Breast epithelium (tissue), 4 donors: Measurements from ENCODE around the gene SMCO4. TPM values are rescaled to one million over a fixed set of nuclear protein-coding genes. Genes with fewer than 3 reads are reported as not detected.

Experiments used
- DNase-seq, 2 donors: peaks; one replicate each; pipeline ENCODE4 v3.0.0-alpha.2; 2019; ENCODE audit warnings: low spot score in 2 of 2
- H3K27ac ChIP-seq, 2 donors: fragments of 200-600 bp; sonication (generic) in 1 of 2; one replicate each; pipeline ENCODE4 v1.5.1; 2016 to 2019; ENCODE audit warnings: mild to moderate bottlenecking in 1 of 2
- H3K27me3 ChIP-seq, 2 donors: fragments of 200-600 bp; sonication (generic) in 1 of 2; one replicate each; pipeline versions ENCODE4 v1.5.1 to v1.6.0; 2017 to 2019; ENCODE audit warnings: control low read depth in 1 of 2, mild to moderate bottlenecking in 1 of 2
- H3K36me3 ChIP-seq: fragments of 200-600 bp; one replicate; pipeline ENCODE4 v1.5.1; 2019
- H3K4me1 ChIP-seq, 2 donors: fragments of 200-600 bp; sonication (generic); one replicate each; pipeline ENCODE4 v1.5.1; 2016 to 2019; ENCODE audit warnings: control low read depth in 1 of 2
- H3K4me3 ChIP-seq, 3 donors: fragments of 200-600 bp; sonication (generic); 1 replicate in 2 of 3; 2 replicates in 1 of 3; pipeline ENCODE4 v1.5.1; 2016 to 2019; ENCODE audit warnings: mild to moderate bottlenecking in 3 of 3, moderate library complexity in 2 of 3
- H3K9me3 ChIP-seq, 2 donors: fragments of 200-600 bp; sonication (generic) in 1 of 2; one replicate each; pipeline ENCODE4 v1.5.1; 2016 to 2019; ENCODE audit warnings: control low read depth in 1 of 2
- POLR2A ChIP-seq: fragments of 450-650 bp; IDR thresholded peaks from one replicate; pipeline ENCODE4 v1.6.1; 2016; ENCODE audit warnings: antibody characterized with exemption, mild to moderate bottlenecking, moderate library complexity
- POLR2AphosphoS5 ChIP-seq, 3 donors: sonication (generic); formaldehyde crosslinking; IDR thresholded peaks; one replicate each; pipeline ENCODE4 v1.6.1; 2017; ENCODE audit warnings: antibody characterized with exemption in 3 of 3
- intact Hi-C: fragments of 100-400 bp; cut with DNase I; formaldehyde crosslinking; loops from one replicate; pipeline ENCODE4 v1.15.1; 2023; ENCODE audit warnings: low total_unique reads
- total RNA-seq, 3 donors: library from RNA; depleted of rRNA; stranded (reverse); fragments of >200 nt; gene quantifications; one replicate each; pipeline ENCODE4 v1.1.0, GENCODE V29; 2016
- TF ChIP-seq, protein P1 (sequence below), 3 donors: fragments of 450-650 bp; IDR thresholded peaks; one replicate each; pipeline ENCODE4 v1.5.1; 2016 to 2017; ENCODE audit warnings: antibody characterized with exemption in 3 of 3, mild to moderate bottlenecking in 3 of 3, moderate library complexity in 3 of 3

SMCO4 gene
- total RNA-seq, 3 donors from 2014 or later, result 13.4 to 64.4 (median 21.0) TPM

DNA sequence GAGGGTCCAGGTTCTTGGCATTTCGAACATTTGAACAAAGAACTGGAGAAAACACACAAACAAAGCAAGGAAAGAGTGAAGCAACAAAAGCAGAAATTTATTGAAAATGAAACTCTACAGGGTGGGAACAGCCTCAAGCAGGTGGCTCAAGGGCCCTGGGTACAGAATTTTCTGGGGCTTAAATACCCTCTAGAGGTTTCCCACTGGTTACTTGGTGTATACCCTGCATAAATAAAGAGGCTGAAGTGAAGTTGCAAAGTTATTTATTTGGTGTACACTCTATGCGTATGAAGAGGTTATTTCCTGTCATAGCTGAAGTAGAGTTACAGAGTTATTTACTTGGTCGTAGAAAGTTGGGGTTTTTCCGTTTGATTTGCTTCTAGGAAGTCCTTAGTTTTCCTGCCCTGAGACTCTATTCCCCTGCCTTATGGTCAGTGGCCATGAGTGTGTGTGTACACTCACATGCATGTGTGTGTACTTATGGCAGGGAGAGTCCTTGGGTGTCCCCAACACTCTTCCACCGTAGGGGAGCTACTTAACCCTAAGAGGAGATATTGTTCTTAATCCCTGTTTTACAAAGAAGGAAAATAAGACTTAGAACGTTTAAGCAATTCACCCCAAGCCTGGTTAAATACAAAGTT, 5.6 kb upstream of the SMCO4 start:
- no peaks in the 10 kb centered on the region for H3K36me3 ChIP-seq
- intact Hi-C loops, result no loop called here
- no peak overlapping the region for H3K4me3 ChIP-seq
- no peak overlapping the region for H3K27ac ChIP-seq
- no peaks in the 10 kb centered on the region for H3K27me3 ChIP-seq
- no peaks in the 10 kb centered on the region for H3K4me1 ChIP-seq
- H3K9me3 ChIP-seq, result no peaks in the 10 kb centered on the region
- no peak for TF ChIP-seq POLR2A
- TF ChIP-seq, protein P1, sequence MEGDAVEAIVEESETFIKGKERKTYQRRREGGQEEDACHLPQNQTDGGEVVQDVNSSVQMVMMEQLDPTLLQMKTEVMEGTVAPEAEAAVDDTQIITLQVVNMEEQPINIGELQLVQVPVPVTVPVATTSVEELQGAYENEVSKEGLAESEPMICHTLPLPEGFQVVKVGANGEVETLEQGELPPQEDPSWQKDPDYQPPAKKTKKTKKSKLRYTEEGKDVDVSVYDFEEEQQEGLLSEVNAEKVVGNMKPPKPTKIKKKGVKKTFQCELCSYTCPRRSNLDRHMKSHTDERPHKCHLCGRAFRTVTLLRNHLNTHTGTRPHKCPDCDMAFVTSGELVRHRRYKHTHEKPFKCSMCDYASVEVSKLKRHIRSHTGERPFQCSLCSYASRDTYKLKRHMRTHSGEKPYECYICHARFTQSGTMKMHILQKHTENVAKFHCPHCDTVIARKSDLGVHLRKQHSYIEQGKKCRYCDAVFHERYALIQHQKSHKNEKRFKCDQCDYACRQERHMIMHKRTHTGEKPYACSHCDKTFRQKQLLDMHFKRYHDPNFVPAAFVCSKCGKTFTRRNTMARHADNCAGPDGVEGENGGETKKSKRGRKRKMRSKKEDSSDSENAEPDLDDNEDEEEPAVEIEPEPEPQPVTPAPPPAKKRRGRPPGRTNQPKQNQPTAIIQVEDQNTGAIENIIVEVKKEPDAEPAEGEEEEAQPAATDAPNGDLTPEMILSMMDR (IDR thresholded peaks at IDR 0.05), result no peak
- no peak for TF ChIP-seq POLR2AphosphoS5 (IDR thresholded peaks at IDR 0.05)
- DNase-seq, result no peak

DNA sequence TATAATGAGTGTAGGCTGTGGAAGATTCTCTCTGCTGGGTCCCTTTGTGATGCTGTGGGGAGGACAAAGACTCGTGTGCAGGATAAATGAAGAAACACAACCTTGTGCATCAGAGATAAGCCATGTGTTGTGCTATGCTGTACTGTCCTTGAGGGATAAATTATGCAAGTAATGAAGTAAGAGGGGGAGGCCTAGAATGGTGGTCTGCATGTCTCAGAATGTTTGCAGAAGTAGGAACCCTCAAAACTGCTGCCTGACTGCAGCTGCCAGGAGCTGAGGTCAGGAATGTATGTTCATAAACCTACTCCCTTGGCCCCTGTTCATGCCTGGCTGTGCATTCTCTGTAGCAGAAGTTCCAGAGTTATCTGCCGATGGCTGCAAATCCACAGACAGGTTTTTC, 4.6 kb upstream of the SMCO4 start:
- H3K27me3 ChIP-seq, result no peaks in the 10 kb centered on the region
- H3K27ac ChIP-seq, result no peak overlapping the region
- DNase-seq, result no peak
- intact Hi-C loops, result no loop called here
- no peaks in the 10 kb centered on the region for H3K4me1 ChIP-seq
- H3K9me3 ChIP-seq, result no peaks in the 10 kb centered on the region
- TF ChIP-seq POLR2AphosphoS5 (IDR thresholded peaks at IDR 0.05) (no peak), POLR2A (no peak)
- H3K4me3 ChIP-seq, result no peak overlapping the region
- H3K36me3 ChIP-seq, result no peaks in the 10 kb centered on the region

DNA sequence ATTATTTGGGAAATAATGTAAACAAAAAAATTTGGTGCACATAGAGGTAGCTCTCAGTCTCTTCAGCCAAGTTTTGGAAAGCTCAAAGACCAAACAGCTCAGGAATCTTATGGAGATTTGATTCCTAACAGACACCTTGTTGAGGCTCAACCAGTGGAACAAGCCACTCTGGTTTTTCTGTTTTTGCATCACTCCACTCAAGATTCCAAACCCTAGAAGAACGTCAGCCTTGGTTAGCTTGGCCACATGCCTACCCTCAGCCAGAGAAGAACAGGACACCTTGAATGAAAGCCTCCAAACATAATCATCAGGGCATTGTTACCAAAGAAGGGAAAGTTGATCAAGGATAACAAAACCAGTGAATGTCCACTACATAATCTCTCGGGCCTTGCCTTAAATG, 3.8 kb upstream of the SMCO4 start:
- Histone ChIP-seq H3K4me3 (no peak overlapping the region), H3K27ac (no peak overlapping the region), H3K36me3 (no peaks in the 10 kb centered on the region), H3K9me3 (no peaks in the 10 kb centered on the region), H3K4me1 (no peaks in the 10 kb centered on the region), H3K27me3 (no peaks in the 10 kb centered on the region)
- TF ChIP-seq POLR2A, result no peak
- TF ChIP-seq, protein P1 (IDR thresholded peaks at IDR 0.05), result no peak
- TF ChIP-seq POLR2AphosphoS5 (IDR thresholded peaks at IDR 0.05), result peak in 1 of 3 donors; percentile 23
- intact Hi-C loops, result no loop called here
- no peak for DNase-seq

DNA sequence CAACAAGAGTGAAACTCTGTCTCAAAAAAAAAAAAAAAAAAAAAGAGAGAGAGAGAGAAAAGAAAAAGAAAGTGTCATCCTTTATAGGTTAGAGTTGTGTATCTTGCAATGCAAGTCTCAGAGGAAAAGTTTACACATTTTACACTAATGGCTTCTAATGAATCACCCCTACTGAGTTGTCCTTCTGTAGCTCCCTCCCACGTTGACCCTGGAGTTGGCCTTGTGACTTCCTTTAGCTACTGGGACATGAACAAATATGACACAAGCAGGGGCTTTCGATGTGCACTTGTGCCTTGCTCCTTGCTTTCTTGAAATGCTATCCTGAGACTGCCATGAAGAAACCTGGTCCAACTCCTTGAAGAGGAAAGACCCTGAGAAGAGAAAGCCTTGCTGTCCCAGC, 2.4 kb upstream of the SMCO4 start:
- Histone ChIP-seq H3K9me3 (no peaks in the 10 kb centered on the region), H3K27me3 (no peaks in the 10 kb centered on the region), H3K4me3 (no peak overlapping the region), H3K27ac (no peak overlapping the region), H3K4me1 (no peaks in the 10 kb centered on the region), H3K36me3 (no peaks in the 10 kb centered on the region)
- intact Hi-C loops, result no loop called here
- TF ChIP-seq, protein P1 (IDR thresholded peaks at IDR 0.05), result no peak
- TF ChIP-seq POLR2A (no peak), POLR2AphosphoS5 (IDR thresholded peaks at IDR 0.05) (no peak)
- DNase-seq, result no peak

DNA sequence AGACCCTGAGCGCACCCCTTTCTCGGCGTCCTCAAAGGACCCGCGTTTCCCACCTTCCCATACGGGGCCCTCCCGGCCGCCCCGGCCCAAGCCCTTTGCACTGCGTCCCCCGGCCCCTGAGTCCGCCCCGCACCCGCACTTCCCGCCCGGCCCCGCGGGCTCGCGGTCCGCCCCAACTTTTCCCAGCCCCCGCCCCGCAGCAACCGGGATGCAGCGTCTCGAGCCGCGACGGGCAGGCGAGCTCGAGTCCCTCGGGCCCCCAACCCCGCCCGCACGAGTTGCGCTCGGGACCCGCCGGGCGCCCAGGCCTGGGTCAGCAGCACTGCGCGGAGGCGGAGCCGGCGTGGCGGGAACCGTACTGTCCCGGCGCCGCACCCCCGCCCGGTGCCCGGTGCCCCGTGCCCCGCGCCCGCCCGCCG, 371 bp downstream of the SMCO4 start:
- Histone ChIP-seq H3K4me3 (peak overlapping the region; percentile 65 to 83 (median 82)), H3K27ac (peak overlapping the region; percentile 93 to 95), H3K9me3 (no peaks in the 10 kb centered on the region), H3K4me1 (peaks cover 0 to 2% of the 10 kb centered on the region in 2 donors), H3K36me3 (no peaks in the 10 kb centered on the region), H3K27me3 (no peaks in the 10 kb centered on the region)
- intact Hi-C loops, result no loop called here
- DNase-seq, result no peak
- TF ChIP-seq POLR2A (no peak), POLR2AphosphoS5 (IDR thresholded peaks at IDR 0.05) (no peak)
- TF ChIP-seq, protein P1 (IDR thresholded peaks at IDR 0.05), result no peak
